ENCODE data around the gene CACNG5.

The CACNG5 gene

DNA sequence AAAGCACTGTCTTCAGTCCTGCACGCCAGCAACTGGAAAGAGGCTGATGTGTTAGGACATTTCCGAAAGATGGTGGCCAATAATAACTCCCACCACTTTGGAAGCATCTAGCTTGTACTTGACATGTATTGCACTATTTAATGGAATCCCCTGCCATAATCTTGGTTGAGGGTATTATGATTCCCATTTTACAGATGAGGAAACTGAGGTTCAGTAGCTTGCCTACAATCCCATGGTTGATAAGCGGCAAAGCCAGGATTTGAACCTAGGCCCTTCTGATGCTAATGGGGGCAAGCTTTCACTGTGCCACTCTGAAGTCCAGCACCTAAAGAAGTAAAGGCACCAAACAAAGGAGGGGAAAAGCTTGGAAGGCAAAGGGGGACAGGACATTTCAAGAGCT lies 8.0 kb downstream of the CACNG5 start:
- H3K36me3 ChIP-seq (ENCODE audit: low read depth) = no peaks in the 10 kb centered on the region
- H3K4me3 ChIP-seq (ENCODE audit: severe bottlenecking) = no peak overlapping the region
- H3K9me3 ChIP-seq (ENCODE audit: severe bottlenecking) = no peaks in the 10 kb centered on the region
- no peak for DNase-seq (ENCODE audit: low spot score)
- no peak overlapping the region for H3K27ac ChIP-seq (ENCODE audit: poor library complexity, severe bottlenecking)
- no peaks in the 10 kb centered on the region for H3K4me1 ChIP-seq (ENCODE audit: insufficient read depth, poor library complexity, severe bottlenecking)
- peaks cover 2% of the 10 kb centered on the region for H3K27me3 ChIP-seq (ENCODE audit: insufficient read depth, poor library complexity, severe bottlenecking)
- no peak for ATAC-seq (ENCODE audit: low read depth)
- TF ChIP-seq, protein P1, sequence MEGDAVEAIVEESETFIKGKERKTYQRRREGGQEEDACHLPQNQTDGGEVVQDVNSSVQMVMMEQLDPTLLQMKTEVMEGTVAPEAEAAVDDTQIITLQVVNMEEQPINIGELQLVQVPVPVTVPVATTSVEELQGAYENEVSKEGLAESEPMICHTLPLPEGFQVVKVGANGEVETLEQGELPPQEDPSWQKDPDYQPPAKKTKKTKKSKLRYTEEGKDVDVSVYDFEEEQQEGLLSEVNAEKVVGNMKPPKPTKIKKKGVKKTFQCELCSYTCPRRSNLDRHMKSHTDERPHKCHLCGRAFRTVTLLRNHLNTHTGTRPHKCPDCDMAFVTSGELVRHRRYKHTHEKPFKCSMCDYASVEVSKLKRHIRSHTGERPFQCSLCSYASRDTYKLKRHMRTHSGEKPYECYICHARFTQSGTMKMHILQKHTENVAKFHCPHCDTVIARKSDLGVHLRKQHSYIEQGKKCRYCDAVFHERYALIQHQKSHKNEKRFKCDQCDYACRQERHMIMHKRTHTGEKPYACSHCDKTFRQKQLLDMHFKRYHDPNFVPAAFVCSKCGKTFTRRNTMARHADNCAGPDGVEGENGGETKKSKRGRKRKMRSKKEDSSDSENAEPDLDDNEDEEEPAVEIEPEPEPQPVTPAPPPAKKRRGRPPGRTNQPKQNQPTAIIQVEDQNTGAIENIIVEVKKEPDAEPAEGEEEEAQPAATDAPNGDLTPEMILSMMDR (IDR thresholded peaks at IDR 0.05; ENCODE audit: poor library complexity, severe bottlenecking) = no peak

DNA sequence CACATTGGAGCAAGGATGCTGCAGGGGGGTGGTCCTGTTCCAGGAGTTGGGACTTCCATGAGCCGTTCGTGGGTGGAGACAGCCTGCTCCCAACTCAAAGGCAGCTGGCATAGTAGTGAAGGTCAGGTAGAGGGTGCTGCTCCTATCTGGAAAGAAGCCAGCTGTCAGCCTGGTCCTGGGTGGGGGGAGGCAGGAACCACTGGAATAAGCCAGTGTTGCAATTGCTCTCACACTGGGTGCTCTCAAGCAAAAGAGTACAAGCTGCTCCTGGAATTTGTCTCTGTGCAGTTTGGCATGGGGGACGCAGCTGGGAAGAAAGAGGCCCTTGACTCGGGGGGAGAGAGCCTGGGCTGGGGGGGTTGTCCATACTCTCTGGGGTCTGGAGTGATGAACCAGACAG lies 8.7 kb downstream of the CACNG5 start:
- TF ChIP-seq, protein P1 (IDR thresholded peaks at IDR 0.05; ENCODE audit: poor library complexity, severe bottlenecking) = no peak
- no peak for DNase-seq (ENCODE audit: low spot score)
- H3K9me3 ChIP-seq (ENCODE audit: severe bottlenecking) = no peaks in the 10 kb centered on the region
- H3K4me1 ChIP-seq (ENCODE audit: insufficient read depth, poor library complexity, severe bottlenecking) = no peaks in the 10 kb centered on the region
- H3K27me3 ChIP-seq (ENCODE audit: insufficient read depth, poor library complexity, severe bottlenecking) = peaks cover 2% of the 10 kb centered on the region
- H3K27ac ChIP-seq (ENCODE audit: poor library complexity, severe bottlenecking) = no peak overlapping the region
- H3K4me3 ChIP-seq (ENCODE audit: severe bottlenecking) = no peak overlapping the region
- no peak for ATAC-seq (ENCODE audit: low read depth)
- H3K36me3 ChIP-seq (ENCODE audit: low read depth) = no peaks in the 10 kb centered on the region

DNA sequence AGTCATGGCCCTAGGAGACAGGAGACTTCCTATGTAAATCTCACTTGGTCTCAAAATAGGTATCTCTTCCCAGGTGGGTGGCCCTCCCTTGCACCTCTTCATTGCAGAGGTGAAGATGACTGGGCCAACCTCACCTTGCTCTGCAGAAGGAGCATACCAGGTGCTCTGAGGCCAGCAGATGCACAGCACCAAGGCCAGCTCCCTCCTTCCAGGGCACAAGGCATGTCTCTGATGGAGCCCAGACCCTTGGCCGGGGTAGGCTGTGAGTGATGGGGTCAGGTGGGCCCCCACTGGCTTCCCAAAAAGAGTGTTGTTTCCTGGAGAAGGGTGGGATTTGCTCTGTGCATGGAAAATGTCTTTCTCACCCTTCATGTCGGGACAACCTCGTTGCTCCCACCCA lies 12.8 kb downstream of the CACNG5 start:
- Histone ChIP-seq H3K4me1 (ENCODE audit: insufficient read depth, poor library complexity, severe bottlenecking) (no peaks in the 10 kb centered on the region), H3K27me3 (ENCODE audit: insufficient read depth, poor library complexity, severe bottlenecking) (no peaks in the 10 kb centered on the region)
- TF ChIP-seq, protein P1 (IDR thresholded peaks at IDR 0.05; ENCODE audit: poor library complexity, severe bottlenecking) = no peak

DNA sequence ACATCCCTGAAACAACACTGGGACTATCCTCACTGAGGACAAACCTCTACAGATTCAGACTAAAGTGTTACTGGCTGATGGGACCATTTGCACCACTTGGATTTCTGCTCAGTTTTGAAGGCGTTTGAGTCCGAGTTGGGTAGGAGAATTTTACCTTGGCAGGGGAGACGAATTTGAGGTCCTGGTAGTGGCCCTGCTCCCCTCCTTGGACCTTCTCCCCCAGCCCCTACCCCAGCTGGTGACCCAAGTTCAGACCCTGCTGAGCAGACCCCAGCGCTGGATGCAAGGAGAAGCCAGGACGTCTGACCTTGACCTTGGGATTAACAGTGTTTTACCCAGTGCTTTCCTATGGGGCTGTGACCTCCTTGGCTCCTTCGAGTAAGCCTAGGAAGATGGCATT lies 13.6 kb downstream of the CACNG5 start:
- no peaks in the 10 kb centered on the region for H3K36me3 ChIP-seq (ENCODE audit: low read depth)

More for the DNA sequence above, 12.8 kb downstream of the CACNG5 start:
- no peak overlapping the region for H3K27ac ChIP-seq (ENCODE audit: poor library complexity, severe bottlenecking)
- no peak overlapping the region for H3K4me3 ChIP-seq (ENCODE audit: severe bottlenecking)
- H3K9me3 ChIP-seq (ENCODE audit: severe bottlenecking) = no peaks in the 10 kb centered on the region
- ATAC-seq (ENCODE audit: low read depth) (no peak), DNase-seq (ENCODE audit: low spot score) (no peak)
- H3K36me3 ChIP-seq (ENCODE audit: low read depth) = no peaks in the 10 kb centered on the region

DNA sequence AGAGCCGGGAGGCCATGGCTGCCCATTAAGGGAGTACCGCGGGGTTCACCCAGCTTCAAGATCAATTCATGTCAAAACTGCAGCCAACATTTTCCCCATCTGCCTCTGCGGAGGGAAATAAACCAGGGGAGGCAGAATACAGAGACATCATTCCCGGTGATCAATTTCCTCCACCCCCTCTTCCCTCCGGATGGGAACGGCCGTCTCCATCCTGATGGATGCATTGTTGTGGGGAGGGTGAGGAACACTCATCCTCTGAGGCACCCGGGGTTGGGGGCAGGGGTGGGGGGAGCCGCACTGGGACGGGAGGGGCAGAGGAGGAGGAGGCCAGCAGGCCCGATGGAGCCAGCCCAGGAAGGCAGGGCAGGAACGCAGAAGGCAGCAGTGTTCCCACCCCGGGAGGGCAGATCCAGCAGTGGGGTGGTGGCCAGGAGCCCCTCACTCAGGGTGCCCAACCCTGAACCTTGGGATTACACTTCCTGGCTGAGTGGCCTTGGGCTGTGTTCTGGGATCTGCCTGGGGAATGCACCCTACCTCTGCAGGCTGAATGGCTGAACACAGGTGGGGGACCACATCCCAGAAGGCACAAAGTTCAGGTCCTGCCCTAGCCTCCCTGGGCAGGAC lies 14.2 kb downstream of the CACNG5 start:
- TF ChIP-seq, protein P1 (IDR thresholded peaks at IDR 0.05; ENCODE audit: poor library complexity, severe bottlenecking) = no peak
- DNase-seq (ENCODE audit: low spot score) = no peak
- Histone ChIP-seq H3K36me3 (ENCODE audit: low read depth) (no peaks in the 10 kb centered on the region), H3K27me3 (ENCODE audit: insufficient read depth, poor library complexity, severe bottlenecking) (no peaks in the 10 kb centered on the region), H3K4me3 (ENCODE audit: severe bottlenecking) (no peak overlapping the region), H3K27ac (ENCODE audit: poor library complexity, severe bottlenecking) (no peak overlapping the region), H3K9me3 (ENCODE audit: severe bottlenecking) (no peaks in the 10 kb centered on the region), H3K4me1 (ENCODE audit: insufficient read depth, poor library complexity, severe bottlenecking) (no peaks in the 10 kb centered on the region)
- no peak for ATAC-seq (ENCODE audit: low read depth)

More for the DNA sequence above, 13.6 kb downstream of the CACNG5 start:
- no peaks in the 10 kb centered on the region for H3K4me1 ChIP-seq (ENCODE audit: insufficient read depth, poor library complexity, severe bottlenecking)
- H3K4me3 ChIP-seq (ENCODE audit: severe bottlenecking) = no peak overlapping the region
- no peak for DNase-seq (ENCODE audit: low spot score)
- H3K27ac ChIP-seq (ENCODE audit: poor library complexity, severe bottlenecking) = no peak overlapping the region
- ATAC-seq (ENCODE audit: low read depth) = no peak
- TF ChIP-seq, protein P1 (IDR thresholded peaks at IDR 0.05; ENCODE audit: poor library complexity, severe bottlenecking) = no peak
- no peaks in the 10 kb centered on the region for H3K27me3 ChIP-seq (ENCODE audit: insufficient read depth, poor library complexity, severe bottlenecking)
- no peaks in the 10 kb centered on the region for H3K9me3 ChIP-seq (ENCODE audit: severe bottlenecking)
